Middle frontal gyrus (tissue), 1 donor: ENCODE results near the gene IGFBP4.

Source experiments
- DNase-seq: peaks from one replicate; pipeline ENCODE4 v3.0.0-alpha.2; 2015; ENCODE audit warnings: low spot score; ENCODE audit errors: extremely low spot score

IGFBP4 gene

DNA sequence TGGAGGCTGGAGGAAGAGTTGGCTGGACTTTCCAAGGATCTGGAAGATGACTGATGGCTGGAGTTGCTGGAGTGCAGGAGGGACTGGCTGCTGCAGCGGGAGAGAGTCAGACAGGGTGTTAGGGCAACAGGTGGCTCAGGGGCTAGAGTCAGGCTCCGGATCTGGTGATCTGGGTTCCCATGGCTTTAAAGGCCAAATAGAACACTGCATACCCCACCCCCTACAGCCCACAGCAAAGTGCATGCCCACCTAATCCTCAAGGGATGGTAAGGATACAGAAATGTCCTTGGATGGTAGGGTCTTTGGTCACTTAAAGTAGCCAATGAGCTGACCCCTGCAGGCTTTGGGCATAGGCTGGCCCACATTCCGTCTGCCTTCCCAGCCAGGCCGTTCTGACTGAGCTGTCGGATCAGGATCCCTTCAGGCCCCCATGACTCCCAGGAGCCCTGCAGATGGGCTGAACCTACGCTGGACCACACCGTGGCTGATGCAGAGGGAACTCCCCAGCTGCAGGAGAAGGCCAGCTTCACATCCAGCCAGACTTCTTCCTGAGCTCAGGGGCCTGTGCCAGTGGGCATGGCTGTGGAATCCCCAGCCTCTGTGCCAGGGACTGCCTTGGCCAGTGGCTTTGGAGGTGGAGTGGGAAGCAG is 44.2 kb downstream of the IGFBP4 start:
- no peak for DNase-seq

DNA sequence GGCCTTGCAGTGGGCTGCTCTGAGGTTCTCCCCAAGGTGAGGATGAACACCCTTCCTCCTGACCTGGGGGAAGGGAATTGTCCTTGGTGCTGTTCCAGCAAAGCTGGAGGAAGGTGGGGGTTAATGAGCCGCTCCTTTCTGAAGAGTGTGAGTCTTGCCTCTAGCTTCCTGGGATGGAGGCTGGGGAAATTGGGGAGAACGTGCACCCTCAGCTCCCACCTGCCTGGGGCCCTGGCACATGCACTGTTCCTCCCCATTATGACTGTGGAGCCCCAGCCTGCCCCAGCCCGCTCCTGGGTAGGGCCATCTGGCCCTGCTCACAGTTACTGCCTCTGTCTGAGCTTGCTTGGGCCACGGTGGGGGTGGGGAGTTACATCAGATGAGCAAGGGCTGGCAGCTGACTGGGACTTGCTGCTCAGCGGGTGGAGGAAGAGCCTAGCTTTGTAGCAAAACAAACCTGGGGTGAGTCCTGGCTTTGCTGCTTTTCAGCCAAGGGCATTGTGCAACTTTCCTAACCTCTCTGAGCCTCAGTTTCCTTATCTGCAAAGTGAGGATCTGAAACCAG is 47.1 kb downstream of the IGFBP4 start:
- no peak for DNase-seq

GRCh38 chr17:40490982-40491381 is 47.7 kb downstream of the IGFBP4 start:
- DNase-seq = no peak

- no peak for DNase-seq
Measured at GRCh38 chr17:40491486-40491885, 48.2 kb downstream of the IGFBP4 start.

GRCh38 chr17:40493697-40494096 is 50.4 kb downstream of the IGFBP4 start:
- DNase-seq = no peak

DNA sequence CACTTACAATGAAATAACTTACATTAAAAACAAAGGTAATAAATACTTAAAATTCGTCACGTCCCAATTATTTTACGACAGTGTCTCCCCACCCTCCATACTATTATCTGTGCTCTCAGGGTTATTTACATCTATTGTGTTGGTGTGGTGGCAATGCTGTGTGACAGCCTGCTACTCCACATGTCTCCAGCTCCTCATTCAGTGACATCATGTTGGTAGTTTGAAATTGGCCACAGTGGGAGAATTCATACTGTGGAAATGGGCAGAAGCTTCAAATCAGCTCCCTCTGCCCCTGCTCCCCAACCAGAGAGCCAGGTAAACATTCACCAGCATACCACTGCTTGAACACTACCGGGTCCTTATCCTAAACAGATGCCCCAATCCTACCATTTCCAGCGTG is 51.9 kb downstream of the IGFBP4 start:
- DNase-seq = no peak

DNA sequence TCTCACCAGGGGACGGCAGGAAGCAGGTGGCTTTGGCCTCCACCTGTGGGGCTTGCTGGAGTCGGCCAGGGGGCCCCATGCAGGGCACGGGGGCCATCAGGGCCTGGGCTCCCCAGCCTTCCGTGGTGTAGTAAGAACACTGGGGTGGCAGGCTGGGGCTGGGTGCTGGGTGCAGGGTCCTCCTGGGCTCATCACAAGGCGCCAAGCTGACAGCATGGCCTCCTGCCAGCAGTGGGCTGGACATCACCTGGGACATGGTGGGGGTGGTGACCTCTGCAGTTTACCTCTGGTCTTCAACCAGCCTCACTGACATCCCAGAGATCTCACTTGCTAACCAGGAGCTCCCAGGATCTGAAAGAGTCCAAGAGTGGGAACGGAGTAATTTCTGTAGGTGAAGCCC is 52.9 kb downstream of the IGFBP4 start:
- no peak for DNase-seq

GRCh38 chr17:40496634-40497420 is 53.6 kb downstream of the IGFBP4 start:
- no peak for DNase-seq

DNA sequence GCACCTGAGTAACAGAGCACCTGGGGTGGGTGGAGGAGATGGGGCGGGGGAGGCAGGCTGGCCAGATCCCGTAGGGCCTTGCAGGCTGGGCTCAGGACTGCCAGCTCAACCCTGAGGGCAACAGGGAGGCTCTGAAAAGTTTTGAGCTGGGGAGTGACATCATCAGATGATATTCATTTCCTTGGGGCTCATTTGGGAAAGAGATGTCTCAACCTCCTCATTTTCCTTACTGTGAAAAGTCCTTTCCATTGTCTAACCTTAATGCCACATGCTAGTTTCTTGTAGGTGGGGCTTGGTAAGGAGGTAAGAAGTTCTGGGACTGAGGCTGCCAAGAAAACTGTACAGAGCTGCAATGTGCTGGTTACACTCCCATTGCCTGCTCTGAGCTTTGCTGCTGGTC is 54.4 kb downstream of the IGFBP4 start:
- DNase-seq = no peak

- no peak for DNase-seq
Measured at GRCh38 chr17:40498281-40499084, 55.2 kb downstream of the IGFBP4 start.

DNA sequence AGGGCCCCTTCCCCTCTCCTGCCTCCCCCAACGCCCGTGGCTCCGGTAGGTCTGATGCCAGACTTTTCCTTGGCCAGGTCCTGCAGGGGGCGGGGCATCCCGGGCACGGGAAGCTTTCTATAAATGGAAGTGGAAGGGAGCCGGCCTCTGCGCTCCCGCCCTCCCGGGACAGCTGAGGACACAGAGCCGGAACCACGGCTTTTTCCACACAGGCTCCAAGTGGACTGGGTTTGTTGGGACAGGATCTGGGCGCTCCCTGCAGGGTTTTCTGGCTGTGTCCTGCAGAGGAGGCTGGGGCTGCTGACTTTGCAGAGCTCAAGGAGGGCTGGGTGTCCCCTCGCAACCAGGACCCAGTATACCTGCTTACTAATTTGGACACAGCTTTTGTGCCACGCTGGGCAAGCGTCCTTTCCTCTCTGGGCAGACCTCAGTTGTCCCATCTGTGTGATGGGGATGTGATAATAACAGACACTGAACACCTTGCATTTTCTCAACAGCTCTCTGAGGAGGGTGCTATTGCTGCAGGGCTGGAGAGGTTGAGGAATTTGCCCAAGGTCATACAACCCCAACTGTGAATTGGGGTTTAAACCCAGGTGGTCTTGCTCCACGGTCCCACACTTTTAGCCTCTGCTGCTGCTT is 56.4 kb downstream of the IGFBP4 start:
- DNase-seq = no peak

DNA sequence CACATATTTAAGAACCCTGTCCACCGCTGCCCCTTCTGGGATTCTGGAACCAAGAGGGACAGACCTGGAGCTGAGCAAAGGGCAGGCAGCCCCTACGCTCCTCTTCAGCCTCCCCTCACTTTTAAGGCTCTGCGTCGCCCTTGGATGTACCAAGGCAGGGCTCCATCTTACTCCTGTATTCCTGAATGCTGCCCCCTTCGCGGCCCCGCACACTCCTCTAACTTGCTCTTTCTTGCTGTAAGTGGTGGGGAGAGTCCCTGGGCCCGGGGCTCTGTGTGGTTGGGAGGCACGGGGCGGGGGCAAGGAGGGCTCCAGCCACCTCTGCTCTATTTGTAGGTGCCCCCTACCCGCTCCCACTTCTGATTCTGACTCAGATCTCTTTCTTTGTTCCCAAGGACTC is 56.9 kb downstream of the IGFBP4 start:
- no peak for DNase-seq

- DNase-seq = no peak
Measured at GRCh38 chr17:40500709-40501108, 57.5 kb downstream of the IGFBP4 start.

DNA sequence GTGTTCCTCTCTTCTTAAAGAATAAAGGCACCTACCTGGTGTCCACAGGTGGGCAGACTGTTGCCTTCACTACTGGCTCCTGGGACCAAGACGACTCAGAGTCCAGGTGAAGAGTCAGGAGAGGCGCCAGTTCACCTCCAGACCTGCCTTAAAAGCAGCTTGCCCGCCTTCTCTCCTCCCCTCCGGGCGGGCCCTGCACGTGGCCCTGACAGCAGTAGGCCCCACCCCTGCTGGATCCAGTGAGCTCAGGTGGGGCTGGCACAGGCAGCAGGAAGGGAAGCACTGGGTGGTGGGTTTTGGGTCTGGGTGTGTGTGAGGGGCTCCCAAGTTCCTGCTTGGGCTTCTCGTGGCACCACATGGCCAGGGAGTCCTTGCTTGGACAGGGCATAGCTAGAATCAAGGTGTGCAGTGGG is 58.3 kb downstream of the IGFBP4 start, which contains the start of gene TNS4:
TSS of gene TNS4 (minus strand) at position 125 of the 413 bp plus-strand sequence. CDS start 5,198 bp downstream, outside the sequence.
- DNase-seq = no peak

- DNase-seq = no peak
Measured at GRCh38 chr17:40502716-40503115, 59.5 kb downstream of the IGFBP4 start.

DNA sequence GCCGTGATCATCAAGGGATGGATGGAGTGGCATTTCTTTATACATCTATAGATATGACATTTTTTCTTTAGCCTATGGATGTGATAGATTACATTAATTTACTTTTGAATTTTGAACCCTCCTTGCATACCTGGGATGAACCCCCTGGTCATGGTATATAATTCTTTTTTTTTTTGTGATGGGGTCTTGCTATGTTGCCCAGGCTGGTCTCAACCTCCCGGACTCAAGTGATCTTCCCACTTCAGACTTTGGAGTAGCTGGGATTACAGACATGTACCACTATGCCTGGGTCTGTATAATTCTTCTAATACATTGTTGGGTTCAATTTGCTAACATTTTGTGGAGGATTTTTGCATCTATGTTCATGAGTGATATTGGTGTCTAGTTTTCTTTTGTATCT is 59.9 kb downstream of the IGFBP4 start:
- DNase-seq = no peak

GRCh38 chr17:40506786-40507185 is 63.5 kb downstream of the IGFBP4 start:
- DNase-seq = no peak
